ENCODE data around the gene U2SURP.
"Not testable (repeated sequence)": the region's sequence is repeated elsewhere in the genome, so short reads cannot be mapped to it uniquely, and the experiment has no call there.

Gene U2SURP

DNA sequence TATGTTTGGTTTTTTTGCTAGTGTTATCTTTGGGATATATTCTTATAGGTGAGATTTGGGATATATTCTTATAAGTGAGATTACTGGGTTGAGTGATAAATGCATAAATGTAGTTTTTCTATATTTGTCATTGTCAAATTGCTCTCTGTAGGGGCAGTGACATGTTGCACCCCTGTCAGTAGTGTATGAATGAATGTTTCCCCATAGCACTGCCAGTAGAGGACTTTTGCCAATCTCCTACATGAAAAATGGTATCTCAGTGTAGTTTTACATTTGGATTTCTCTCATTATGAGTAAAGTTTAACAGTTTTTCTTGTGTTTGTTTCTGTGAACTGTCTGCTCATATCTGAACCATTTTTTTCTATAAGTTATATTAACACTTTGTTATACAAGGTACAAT, 13.6 kb downstream of the U2SURP start:
- DNase-seq (ENCODE audit: low read depth) = no peak

DNA sequence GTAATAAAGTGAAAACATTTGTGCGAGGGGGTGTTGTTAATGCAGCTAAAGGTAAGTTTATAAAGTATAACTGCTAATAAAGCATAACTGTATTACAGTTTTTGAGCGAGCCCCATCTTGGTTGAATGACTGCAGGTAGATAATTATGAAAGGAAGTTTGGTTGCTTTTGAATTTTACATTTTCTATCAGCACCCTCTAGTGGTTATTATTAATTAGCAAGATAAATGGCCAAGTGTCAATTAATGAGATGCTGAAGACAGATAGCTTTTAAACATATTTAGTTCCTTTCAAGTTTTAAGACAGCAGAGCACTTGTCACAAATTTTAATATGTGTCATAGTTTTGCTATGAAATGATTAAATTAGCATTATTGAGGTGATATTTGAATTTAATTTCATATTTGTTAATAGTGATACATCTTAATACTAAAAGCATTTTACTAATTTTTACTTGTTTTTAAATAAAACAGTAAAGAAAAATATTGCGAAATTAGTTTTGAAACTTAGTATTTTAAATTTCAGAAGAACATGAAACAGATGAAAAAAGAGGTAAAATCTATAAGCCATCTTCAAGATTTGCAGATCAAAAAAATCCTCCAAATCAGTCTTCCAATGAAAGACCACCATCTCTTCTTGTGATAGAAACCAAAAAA, 15.1 kb downstream of the U2SURP start:
- no peak for DNase-seq (ENCODE audit: low read depth)

DNA sequence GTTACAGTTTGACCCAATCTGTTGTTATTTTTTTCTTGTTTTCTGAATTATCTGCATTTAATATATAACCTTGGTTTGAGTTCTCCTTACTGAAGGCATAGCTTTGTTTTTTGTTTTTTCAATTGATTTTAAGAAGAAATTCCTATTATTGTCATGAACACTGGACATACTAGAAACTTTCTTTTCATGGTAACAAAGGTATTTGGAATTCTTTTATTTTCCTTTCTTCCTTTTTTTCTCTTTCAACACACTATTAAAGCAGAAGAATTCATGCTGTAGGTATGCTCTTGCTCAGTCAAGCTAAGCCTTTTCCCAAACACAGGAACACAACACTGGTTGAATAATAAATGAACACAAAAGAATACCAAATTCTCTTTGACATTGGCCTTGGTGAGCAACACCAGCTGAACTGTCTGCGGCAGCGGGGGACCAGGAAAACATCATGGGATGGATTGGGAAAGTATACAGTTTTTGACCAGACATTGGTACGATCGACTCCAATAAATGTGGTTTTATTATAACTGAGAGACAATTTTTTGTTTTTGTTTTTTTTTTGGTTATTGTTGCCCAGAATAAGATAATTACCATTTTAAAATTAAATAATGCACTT, 23.1 kb downstream of the U2SURP start:
- no peak for DNase-seq (ENCODE audit: low read depth)

DNA sequence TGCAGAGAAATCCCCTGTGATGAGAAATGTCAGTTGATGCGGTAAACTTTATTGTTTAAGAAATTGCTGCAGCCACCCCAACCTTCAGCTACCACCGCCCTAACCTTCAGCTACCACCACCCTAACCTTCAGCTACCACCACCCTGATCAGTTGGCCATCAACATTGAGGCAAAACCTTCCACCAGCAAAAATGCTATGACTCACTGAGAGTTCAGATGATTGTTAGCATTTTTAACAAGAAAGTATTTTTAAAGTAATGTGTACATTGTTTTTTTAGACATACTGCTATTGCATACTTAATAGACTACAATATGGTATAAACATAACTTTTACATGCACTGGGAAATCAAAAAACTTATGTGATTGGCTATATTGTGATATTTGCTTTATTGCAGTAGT, 30.0 kb downstream of the U2SURP start:
- DNase-seq (ENCODE audit: low read depth) = no peak

DNA sequence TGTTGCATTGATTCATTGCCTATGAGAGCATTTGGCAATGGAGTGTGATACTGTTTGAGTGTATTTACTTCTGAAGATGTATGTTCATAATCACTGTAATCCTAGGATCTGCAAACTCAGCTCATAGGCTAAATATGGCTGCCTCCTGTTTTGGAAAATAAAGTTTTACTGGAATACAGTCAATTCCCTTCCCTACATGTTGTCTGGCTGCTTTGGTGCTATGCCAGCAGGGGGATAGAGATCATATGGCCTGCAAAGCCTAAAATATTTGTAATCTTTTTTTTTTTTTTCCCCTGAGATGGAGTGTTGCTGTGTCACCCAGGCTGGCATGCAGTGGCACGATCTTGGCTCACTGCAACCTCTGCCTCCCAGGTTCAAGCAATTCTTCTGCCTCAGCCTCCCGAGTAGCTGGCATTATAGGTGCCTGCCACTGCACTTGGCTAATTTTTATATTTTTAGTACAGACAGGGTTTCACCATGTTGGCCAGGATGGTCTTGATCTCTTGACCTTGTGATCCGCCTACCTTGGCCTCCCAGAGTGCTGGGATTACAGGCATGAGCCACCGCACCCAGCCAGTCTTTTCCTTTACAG, 30.5 kb downstream of the U2SURP start:
- not testable (repeated sequence) for DNase-seq (ENCODE audit: low read depth)

DNA sequence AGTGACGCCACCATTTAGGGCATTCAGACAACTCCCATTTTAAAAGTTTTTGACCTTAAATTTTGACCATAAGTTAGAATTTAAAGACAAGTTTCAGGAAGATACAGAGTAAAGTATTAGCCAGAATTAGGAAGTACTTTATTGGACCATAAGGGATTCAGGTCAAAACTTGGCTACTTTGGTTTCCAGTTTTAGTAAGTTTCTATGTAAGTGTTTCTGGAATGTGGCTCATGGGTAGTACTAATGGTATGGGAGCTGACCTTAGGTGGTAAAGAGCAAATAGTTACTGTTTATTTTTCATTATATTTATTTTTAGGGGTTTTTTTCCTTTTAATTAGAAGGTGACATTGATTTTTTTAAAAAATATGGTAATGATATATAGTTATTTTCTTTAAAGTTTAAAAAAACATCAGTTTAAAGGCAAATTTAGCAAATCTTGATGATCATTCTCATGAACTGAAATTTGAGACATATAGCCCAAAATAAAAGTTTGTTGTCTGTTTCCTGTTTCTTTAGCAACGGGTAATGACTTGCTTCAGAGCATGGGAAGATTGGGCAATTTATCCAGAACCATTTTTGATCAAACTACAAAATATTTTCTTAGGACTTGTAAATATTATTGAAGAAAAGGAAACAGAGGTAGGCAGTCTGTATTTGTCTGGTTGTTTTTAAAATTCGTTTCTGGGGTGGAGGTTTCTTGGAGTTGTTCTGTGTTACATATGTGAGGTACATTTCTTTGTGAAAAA, 34.3 kb downstream of the U2SURP start:
- no peak for DNase-seq (ENCODE audit: low read depth)

DNA sequence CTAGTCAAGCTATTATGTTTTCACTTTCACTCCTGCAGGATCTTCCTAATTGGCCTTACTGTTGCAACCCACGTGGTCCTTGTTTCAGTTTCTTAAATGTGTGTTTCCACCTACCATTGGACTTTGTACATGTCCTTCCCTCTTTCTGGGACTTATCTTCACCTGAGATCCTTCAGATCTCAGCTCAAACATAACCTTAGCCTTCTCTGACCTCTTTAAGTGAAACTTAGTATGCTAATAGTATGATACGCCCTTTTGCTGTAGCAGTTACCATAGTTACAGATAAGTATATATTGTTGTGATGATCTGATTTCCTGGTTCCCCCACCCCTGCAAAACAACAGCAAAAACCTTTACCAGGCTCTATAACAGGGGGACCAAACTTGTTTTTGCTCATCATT, 35.2 kb downstream of the U2SURP start:
- no peak for DNase-seq (ENCODE audit: low read depth)

DNA sequence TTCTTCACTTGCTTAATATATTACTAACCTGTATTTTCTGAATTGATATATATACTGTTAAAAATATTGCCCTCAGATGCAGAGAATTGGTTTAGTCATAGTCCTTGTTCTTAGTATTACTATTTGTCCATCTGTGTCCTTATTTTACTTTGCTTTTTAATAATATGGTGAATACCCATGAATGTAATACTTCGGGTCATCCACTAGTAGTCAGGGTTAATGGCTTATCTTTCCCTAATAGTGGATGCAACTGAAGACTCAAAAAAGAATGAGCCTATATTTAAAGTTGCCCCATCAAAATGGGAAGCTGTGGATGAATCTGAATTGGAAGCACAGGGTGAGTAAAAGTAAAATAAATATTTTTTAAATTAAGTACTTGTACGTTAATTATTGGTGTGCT, 36.5 kb downstream of the U2SURP start:
- DNase-seq (ENCODE audit: low read depth) = no peak

DNA sequence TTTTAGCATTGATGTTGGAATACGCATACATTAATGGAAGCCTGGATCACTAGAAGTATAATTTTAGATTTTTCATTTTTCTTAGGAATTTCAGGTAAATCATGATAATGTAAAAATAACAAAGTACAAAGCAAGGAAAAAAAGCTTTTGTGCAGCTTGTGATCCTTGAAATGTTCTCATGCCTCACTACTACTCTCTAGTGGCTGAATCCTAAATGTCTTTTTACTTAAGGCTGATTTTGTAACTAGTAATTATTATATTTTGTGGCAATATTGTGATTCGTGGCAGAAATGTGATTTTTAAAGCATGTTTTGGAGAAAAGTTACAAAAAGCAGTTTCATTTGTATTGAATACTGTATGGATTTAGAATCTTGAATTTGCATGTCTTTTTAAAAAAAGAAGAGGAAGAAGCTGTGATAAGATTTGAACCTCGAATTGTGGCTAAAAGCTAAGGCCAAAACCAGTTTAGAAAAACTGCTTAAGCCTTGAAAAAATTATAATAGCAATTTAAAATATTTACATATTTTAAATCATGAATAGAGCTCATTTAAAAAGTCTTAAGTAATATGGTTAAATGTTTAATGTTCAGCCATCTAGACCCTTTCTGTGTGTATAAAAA, 39.0 kb downstream of the U2SURP start:
- no peak for DNase-seq (ENCODE audit: low read depth)

DNA sequence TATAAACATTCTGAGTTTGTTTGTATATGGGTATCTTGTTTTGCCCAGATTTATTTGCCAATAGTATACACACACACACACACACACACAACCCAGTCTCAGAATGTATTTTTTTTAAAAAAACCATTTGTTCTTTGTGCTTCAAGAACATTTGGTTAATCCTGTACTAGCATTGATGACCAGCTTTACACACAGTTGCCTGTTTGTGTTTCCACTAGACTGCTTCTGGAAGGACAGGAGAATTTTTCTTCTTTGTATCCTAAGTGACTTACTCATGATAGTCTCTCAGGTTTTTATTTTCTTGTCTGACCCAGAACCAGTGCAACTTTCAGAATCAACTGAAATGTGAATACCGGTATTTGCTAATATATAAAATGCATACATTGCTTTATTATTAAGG, 40.5 kb downstream of the U2SURP start:
- DNase-seq (ENCODE audit: low read depth) = no peak

DNA sequence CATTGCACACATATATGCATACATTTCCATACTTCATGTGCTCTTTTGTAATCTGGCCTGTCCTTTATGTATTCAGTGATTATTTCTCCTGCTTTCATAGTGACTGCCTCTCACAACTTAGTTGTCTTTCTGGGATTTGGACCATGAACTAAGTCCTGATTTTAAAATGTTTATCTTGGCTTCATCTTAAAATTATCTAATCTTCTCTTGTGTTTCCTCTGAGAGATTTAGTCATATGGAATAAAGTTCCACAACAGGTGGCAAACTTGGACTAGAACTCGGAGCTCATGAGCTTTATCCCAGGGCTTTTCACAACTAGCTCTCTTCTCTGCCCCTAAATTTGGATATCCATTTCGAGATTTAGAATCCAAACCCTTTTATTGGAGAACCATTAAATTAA, 44.3 kb downstream of the U2SURP start:
- no peak for DNase-seq (ENCODE audit: low read depth)

DNA sequence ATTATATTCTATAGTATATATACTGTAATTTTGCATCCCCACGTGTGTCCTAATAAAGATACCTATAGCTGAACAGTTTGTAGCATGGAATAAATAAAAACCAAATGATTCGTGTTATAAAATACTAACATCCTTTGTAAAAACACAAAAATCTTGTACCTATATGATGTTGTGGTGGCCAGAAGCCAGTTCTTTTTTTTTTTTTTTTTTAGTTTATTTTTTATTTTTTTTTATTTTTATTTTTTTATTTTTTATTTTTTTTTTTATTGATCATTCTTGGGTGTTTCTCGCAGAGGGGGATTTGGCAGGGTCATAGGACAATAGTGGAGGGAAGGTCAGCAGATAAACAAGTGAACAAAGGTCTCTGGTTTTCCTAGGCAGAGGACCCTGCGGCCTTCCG, 44.7 kb downstream of the U2SURP start:
- DNase-seq (ENCODE audit: low read depth) = not testable (repeated sequence)

DNA sequence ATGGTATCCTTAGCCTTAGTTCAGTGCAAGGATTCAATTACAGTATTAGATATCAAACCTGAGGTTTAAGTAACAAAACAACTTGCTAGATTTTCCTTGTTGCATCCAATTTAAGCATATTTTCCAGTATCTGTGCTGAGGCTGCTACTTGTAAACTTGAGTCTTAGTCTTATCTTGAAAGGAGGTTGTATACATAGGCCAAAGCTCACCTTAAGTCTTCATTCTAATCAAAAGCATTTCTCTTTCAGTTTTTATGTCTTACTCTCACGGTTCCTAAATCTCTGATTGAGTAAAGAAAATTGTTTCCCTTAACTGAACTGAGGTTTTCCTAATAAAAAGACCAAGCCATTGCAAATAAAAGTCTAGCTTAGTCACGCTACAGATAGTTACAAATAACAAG, 52.6 kb downstream of the U2SURP start:
- DNase-seq (ENCODE audit: low read depth) = no peak

DNA sequence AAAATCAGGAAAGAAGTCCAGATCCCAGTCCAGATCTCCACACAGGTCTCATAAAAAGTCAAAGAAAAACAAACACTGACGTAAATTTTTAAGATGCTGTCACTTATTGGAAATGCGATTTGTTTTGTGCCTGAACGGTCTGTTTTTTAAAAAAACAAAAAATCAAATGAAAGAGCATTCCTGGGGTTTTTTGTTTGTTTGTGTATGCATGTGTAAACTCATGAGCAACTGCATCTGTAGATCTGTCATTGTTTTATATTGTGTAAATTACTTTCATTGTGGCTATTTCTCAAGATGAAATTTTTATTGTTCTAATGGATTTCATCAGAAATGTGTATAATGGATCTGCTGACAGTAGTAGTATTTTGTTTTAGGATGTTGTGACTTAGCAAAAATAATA, 55.0 kb downstream of the U2SURP start:
- DNase-seq (ENCODE audit: low read depth) = no peak

DNA sequence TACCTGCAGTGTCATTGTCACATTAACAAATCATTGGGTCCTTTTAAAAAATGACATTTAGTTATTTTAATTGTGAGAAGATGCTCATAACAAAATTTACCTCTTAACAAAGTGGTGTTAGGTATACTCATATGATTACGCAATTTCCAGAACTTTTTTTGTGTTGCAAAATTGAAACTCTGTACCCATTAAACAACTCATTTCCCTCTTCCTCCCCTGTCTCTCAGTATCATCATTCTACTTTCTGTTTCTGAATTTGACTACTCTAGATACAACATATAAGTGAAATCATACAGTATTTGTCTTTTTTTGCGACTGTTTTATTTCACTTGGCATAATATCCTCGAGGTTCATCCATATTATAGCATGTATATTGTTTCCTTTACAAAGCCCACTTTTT, 59.5 kb downstream of the U2SURP start:
- no peak for DNase-seq (ENCODE audit: low read depth)

DNA sequence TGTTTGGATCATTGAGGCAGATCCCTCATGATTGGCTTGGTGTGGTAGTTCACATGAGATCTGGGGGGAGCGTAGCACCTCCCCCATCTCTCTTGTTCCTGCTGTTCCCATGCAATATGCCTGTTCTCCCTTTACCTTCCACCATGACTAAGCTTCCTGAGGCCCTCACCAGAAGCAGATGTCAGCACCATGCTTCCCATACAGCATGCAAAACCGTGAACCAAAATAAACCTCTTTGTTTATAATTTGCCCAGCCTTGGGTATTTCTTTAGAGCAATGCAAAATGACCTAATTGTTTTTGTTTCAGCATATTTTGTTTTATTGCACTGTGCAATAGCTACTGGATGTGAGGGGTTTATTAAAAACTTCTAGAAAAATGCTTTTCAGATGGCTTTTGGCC, 61.6 kb downstream of the U2SURP start:
- DNase-seq (ENCODE audit: low read depth) = no peak

DNA sequence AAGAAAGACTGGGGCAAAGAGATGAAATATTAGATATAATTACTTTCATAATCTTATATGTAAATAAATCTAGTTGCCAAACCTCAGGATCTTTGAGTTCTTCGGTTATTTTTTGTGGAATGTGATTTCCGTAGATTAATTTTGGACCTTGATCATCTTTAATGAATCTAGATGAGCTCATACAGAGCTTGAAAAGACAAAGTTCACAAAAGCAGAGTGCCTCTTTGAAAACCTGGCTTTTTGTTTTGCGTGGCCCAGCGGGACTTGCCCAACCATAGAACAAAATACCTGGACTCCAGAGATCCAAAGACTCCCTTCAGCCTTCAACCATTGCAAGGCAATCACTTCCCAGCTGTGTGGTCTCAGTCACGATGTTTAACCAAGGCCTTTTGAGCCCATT, 63.4 kb downstream of the U2SURP start:
- DNase-seq (ENCODE audit: low read depth) = no peak

DNA sequence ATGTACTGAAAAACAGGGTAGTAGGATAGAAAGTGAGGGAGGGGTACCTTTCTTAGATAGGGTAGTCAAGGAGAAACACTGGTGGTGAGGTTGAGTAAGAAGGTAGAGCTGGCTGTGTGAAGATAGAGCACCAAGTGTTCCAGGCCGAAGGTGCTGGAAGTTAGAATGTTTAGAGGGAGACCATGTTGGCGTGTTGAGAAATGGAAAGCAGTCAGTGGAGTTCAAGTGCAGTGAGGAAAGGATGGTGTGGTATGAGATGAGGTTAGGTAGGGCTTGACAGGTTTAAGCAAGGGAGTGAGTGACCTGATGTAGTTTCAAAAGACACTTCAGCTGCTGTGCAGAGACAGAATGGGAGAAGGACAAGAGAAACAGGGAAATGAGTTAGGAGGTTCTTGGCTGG, 64.0 kb downstream of the U2SURP start:
- no peak for DNase-seq (ENCODE audit: low read depth)

DNA sequence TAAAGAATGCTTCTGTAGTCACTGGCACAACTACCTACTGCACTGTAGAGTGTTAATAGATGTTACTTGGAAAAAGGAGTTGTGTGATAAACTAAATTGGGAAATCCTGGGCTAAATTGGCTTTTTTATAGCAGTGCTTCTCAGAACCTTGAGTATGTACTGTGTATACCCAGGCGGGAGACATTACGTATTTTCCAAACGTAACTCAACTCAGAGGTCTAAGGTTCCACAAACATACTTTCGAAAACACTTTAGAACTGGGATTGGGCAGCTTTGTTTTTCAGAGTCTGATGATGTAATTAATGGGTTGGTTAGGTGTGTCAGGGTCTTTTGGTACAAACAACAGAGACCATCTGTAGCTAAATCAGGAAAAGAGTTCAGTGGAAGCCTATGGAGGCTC, 64.7 kb downstream of the U2SURP start:
- no peak for DNase-seq (ENCODE audit: low read depth)

DNA sequence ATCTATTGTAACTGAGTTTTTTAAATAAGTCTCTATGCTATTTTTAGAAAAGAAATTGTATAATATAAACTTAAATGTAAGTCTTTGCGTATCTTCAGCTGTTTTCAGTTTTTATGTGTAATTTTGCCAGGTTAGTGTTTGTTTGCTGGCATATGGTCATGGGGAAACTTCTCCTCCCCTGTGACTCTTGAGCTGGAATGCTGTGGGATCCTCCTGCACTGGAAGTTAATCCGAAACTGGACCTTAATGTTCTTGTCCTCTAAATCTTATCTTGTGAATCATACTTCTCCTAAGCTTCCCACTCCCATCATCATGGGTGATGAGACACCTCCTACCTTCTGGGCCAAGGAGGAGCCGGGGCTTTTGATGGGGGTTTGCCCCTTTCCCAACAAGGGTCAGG, 65.8 kb downstream of the U2SURP start:
- DNase-seq (ENCODE audit: low read depth) = no peak

DNA sequence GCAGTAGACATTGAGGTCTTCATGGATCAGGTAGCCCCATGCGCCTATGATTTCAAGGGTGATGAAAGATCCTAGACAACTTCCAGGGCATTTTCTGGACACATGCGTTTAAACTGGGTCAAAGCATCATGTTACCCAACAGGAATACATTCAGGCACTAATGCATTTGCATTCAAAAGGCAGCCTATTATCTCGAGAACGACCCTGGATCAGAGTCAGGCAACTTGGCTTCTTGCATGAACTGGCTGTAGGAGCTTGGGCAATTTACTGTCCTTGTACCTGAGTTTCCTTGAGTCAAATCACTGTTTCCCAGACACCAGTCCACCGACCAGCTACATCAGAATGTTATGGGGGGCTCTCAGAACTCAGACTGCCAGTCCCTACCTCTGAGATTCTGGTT, 66.7 kb downstream of the U2SURP start:
- no peak for DNase-seq (ENCODE audit: low read depth)

DNA sequence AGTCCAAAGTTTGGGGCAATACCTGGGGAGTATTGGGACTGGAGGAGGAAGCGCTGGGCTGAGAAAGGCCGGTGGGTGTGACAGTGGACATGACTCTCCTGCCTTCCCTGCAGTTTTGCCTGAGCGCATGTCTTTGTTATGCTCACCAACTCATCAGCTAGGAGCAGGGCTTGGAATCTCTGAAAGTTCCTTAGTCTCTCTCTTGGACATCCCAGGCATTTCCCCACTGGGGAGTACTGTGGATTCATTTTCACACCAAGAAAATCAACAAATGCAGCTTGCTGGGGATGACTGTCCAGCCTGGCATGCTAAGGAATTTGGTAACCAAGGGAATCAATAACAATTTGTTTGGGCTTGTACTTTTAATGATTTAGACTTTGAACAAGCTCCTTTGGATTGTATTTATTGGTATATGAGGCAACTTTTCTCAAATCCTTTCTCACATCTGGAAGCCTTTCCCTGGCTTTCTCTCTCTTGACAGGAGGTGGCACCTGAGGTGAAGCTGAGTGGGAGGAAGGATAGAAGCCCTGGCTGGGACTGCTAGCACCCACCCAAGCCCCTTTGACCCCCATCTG, 69.7 kb downstream of the U2SURP start:
- DNase-seq (ENCODE audit: low read depth) = no peak

Data from activated T-helper 9 cell treated with anti-CD3 and anti-CD28 coated beads, Interleukin-2, amount 50 U/mL, for 16 hours (primary cell).